Glutamatergic neuron (in vitro differentiated cells): ENCODE results near the gene B3GALT4. TPM values are rescaled to one million over a fixed set of nuclear protein-coding genes. Genes with fewer than 3 reads are reported as not detected.
"Not testable (repeated sequence)": the region's sequence is repeated elsewhere in the genome, so short reads cannot be mapped to it uniquely, and the experiment has no call there.

Source experiments
- DNase-seq: peaks from one replicate; pipeline ENCODE4 v3.0.0; 2022
- H3K27ac Mint-ChIP-seq: one replicate; pipeline ENCODE4 v1.8.0; 2020; ENCODE audit warnings: mild to moderate bottlenecking, mixed read lengths, inconsistent platforms; ENCODE audit not compliant: unreplicated experiment
- H3K27me3 Mint-ChIP-seq: one replicate; pipeline ENCODE4 v1.8.0; 2020; ENCODE audit warnings: mild to moderate bottlenecking, moderate library complexity, mixed read lengths, inconsistent platforms; ENCODE audit not compliant: unreplicated experiment
- H3K36me3 Mint-ChIP-seq: one replicate; pipeline ENCODE4 v1.8.0; 2020; ENCODE audit warnings: mild to moderate bottlenecking, mixed read lengths, inconsistent platforms; ENCODE audit not compliant: unreplicated experiment
- H3K4me1 Mint-ChIP-seq: one replicate; pipeline ENCODE4 v1.8.0; 2020; ENCODE audit warnings: mild to moderate bottlenecking, low read depth, mixed read lengths, inconsistent platforms; ENCODE audit not compliant: unreplicated experiment
- H3K4me3 Mint-ChIP-seq: one replicate; pipeline ENCODE4 v1.8.0; 2020; ENCODE audit warnings: mild to moderate bottlenecking, mixed read lengths, inconsistent platforms; ENCODE audit not compliant: unreplicated experiment
- H3K9me3 Mint-ChIP-seq: one replicate; pipeline ENCODE4 v1.8.0; 2020; ENCODE audit warnings: mild to moderate bottlenecking, moderate library complexity, mixed read lengths, inconsistent platforms; ENCODE audit not compliant: unreplicated experiment
- total RNA-seq: library from RNA; stranded (reverse); fragmentation: NEBNext Ultra II Directional; extraction: Animal tissue kit (Norgen Biotek cat#: 25700); gene quantifications from one replicate; pipeline ENCODE4 v1.2.1, GENCODE V29; 2021; ENCODE audit not compliant: unreplicated experiment
- TF ChIP-seq, protein P1 (sequence below): fragments of 200-600 bp; sonication (generic); IDR thresholded peaks from one replicate; pipeline ENCODE4 v1.5.0; 2021; ENCODE audit not compliant: partially characterized antibody, unreplicated experiment

The B3GALT4 gene
- total RNA-seq, 1 donor from 2014 or later = 8.6 TPM

DNA sequence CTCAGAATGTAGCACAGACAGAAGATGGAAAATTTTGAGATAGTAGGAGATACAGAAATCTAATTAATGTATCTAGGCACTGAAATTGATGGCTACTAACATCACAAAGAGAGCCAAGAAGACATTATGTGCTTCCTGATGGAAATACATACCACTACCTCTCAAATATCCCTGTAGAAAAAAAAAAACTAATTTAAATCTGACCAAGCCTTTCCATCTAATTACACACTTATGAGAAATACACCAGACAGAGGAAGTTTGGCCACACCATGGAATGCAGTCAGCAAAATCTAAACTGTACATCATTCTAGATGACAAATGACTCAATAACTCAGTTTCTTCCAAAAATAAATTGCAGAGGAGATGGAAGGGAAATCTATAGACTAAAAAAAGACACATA is 24.2 kb upstream of the B3GALT4 start:
- Mint-ChIP-seq H3K4me3 (no peak overlapping the region), H3K9me3 (peaks cover 3% of the 10 kb centered on the region), H3K4me1 (peaks cover 18% of the 10 kb centered on the region), H3K36me3 (no peaks in the 10 kb centered on the region), H3K27me3 (peaks cover 8% of the 10 kb centered on the region), H3K27ac (no peak overlapping the region)
- DNase-seq = no peak
- TF ChIP-seq, protein P1, sequence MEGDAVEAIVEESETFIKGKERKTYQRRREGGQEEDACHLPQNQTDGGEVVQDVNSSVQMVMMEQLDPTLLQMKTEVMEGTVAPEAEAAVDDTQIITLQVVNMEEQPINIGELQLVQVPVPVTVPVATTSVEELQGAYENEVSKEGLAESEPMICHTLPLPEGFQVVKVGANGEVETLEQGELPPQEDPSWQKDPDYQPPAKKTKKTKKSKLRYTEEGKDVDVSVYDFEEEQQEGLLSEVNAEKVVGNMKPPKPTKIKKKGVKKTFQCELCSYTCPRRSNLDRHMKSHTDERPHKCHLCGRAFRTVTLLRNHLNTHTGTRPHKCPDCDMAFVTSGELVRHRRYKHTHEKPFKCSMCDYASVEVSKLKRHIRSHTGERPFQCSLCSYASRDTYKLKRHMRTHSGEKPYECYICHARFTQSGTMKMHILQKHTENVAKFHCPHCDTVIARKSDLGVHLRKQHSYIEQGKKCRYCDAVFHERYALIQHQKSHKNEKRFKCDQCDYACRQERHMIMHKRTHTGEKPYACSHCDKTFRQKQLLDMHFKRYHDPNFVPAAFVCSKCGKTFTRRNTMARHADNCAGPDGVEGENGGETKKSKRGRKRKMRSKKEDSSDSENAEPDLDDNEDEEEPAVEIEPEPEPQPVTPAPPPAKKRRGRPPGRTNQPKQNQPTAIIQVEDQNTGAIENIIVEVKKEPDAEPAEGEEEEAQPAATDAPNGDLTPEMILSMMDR = no peak

DNA sequence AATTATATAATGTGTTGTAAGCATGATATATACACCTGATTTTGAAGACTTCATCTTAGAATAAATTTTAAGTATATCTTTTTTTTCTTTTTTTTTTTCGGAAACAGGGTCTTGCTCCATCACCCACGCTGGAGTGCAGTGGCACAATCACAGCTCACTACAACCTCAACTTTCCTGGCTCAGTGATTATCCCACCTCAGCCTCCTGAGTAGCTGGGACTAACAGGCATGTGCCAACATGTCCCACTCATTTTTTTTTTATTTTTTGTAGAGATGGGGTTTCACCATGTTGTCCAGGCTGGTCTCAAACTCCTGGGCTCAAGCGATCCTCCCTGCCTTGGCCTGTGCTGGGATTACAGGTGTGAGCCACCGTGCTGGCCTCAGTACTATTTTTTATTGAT is 22.3 kb upstream of the B3GALT4 start:
- H3K4me1 Mint-ChIP-seq = peaks cover 10% of the 10 kb centered on the region
- TF ChIP-seq, protein P1 = no peak
- H3K27me3 Mint-ChIP-seq = peaks cover 4% of the 10 kb centered on the region
- H3K9me3 Mint-ChIP-seq = peaks cover 1% of the 10 kb centered on the region
- no peak for DNase-seq
- H3K36me3 Mint-ChIP-seq = no peaks in the 10 kb centered on the region
- no peak overlapping the region for H3K4me3 Mint-ChIP-seq
- H3K27ac Mint-ChIP-seq = no peak overlapping the region

DNA sequence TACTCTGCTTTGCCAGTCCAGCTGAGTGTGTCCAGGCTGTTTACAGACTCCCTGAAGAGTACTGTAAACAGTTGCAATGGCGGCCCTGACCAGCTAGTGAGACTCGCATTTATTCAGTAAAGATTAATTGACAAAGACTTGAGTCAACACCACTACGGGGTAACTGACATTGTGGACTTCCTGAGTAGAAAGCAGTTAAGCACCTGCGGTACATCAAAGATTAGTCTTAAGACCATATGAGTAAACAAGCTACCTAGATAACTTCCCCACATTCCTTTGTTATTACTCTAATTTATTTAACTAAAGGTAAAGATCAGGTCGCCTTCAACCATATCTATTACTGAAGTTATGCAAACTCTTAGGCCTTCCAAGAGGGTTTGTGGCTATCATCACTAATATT is 17.9 kb upstream of the B3GALT4 start:
- no peak for DNase-seq
- H3K4me3 Mint-ChIP-seq = no peak overlapping the region
- H3K27ac Mint-ChIP-seq = no peak overlapping the region
- H3K27me3 Mint-ChIP-seq = peaks cover 4% of the 10 kb centered on the region
- H3K9me3 Mint-ChIP-seq = no peaks in the 10 kb centered on the region
- H3K4me1 Mint-ChIP-seq = peaks cover 3% of the 10 kb centered on the region
- no peaks in the 10 kb centered on the region for H3K36me3 Mint-ChIP-seq
- TF ChIP-seq, protein P1 = no peak

DNA sequence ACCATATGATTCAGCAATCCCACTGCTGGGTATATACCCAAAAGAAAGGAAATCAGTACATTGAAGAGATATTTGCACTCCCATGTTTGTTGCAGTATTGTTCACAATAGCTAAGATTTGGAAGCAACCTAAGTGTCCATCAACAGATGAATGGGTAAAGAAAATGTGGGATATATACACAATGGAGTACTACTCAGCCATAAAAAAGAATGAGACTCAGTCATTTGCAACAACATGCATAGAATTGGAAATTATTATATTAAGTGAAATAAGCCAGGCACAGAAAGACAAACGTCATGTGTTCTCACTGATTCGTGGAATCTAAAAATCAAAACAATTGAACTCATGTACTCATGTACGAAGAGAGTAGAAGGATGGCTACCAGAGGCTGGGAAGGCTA is 14.4 kb upstream of the B3GALT4 start:
- H3K4me1 Mint-ChIP-seq, H3K4me3 Mint-ChIP-seq, DNase-seq, H3K9me3 Mint-ChIP-seq, H3K27me3 Mint-ChIP-seq, H3K36me3 Mint-ChIP-seq, H3K27ac Mint-ChIP-seq: not testable (repeated sequence)

DNA sequence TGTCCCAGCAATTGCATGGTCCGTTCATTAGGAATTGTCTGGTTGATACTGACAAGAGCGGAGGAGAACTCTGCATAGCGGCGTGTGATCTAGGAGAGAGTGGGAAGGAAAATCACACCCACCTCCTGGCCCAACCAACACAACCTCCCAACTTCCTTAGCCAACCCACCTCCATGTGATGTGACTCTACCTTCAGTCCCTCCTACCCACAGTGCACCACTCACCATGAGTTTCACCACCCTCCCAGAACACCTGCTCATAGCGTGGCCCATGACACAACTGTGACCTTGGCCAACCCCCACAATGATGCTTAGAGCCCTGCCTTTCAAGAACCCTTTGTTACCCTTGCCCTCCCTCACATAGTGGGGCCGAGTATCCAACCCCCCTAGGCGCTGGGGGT is 12.9 kb upstream of the B3GALT4 start:
- no peak overlapping the region for H3K4me3 Mint-ChIP-seq
- no peak for DNase-seq
- H3K36me3 Mint-ChIP-seq = no peaks in the 10 kb centered on the region
- H3K27ac Mint-ChIP-seq = no peak overlapping the region
- no peaks in the 10 kb centered on the region for H3K9me3 Mint-ChIP-seq
- H3K4me1 Mint-ChIP-seq = peaks cover 3% of the 10 kb centered on the region
- peaks cover 5% of the 10 kb centered on the region for H3K27me3 Mint-ChIP-seq
- TF ChIP-seq, protein P1 = no peak

DNA sequence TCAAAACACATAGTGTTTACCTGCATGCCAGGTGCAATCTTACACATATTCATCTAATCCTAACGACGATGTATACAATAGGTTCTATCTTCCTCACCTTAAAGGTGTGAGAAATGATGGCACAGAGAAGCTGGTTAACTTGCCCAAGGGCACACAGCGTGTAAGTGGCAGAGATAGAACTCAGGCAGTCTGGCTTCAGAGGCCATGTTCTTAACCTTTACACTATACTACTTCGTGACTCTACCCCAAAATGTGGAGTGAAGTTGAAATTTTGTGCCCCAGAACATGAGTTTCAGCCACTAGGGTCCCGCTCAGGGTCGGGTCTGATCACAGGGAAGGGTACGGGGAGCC is 5.8 kb upstream of the B3GALT4 start:
- Mint-ChIP-seq H3K36me3 (no peaks in the 10 kb centered on the region), H3K4me1 (peaks cover 22% of the 10 kb centered on the region), H3K4me3 (peak overlapping the region; percentile 98), H3K27ac (peak overlapping the region; percentile 100), H3K27me3 (peaks cover 9% of the 10 kb centered on the region), H3K9me3 (peaks cover 4% of the 10 kb centered on the region)
- TF ChIP-seq, protein P1 = peak; percentile 20
- no peak for DNase-seq
